Liver (tissue), 9 donors: ENCODE data around the gene AAGAB. TPM values are rescaled to one million over a fixed set of nuclear protein-coding genes. Genes with fewer than 3 reads are reported as not detected.

Experiments
- DNase-seq: peaks from one replicate; pipeline ENCODE4 v3.0.0-alpha.2; 2017; ENCODE audit warnings: low spot score
- H3K27ac ChIP-seq, 2 donors: one replicate each; pipeline ENCODE4 v1.7.0; 2013; ENCODE audit warnings: inconsistent platforms in 2 of 2, low read length in 2 of 2, control low read depth in 1 of 2, low read depth in 1 of 2, mild to moderate bottlenecking in 1 of 2
- H3K27me3 ChIP-seq, 4 donors: one replicate each; pipeline versions ENCODE4 v1.6.1 to v1.7.0; 2013; ENCODE audit warnings: low read length in 3 of 4, inconsistent platforms in 1 of 4, mild to moderate bottlenecking in 1 of 4, moderate library complexity in 1 of 4; ENCODE audit not compliant: control insufficient read depth in 4 of 4, insufficient read depth in 4 of 4
- H3K36me3 ChIP-seq, 4 donors: one replicate each; pipeline versions ENCODE4 v1.6.1 to v1.7.0; 2013; ENCODE audit warnings: low read length in 3 of 4, mild to moderate bottlenecking in 3 of 4, low read depth in 1 of 4, moderate library complexity in 1 of 4; ENCODE audit not compliant: control insufficient read depth in 4 of 4, insufficient read depth in 3 of 4
- H3K4me1 ChIP-seq, 4 donors: one replicate each; pipeline versions ENCODE4 v1.6.1 to v1.7.0; 2013; ENCODE audit warnings: low read length in 3 of 4, mild to moderate bottlenecking in 3 of 4, moderate library complexity in 1 of 4; ENCODE audit not compliant: control insufficient read depth in 4 of 4, insufficient read depth in 4 of 4
- H3K4me3 ChIP-seq, 3 donors: one replicate each; pipeline versions ENCODE4 v1.6.1 to v1.7.0; 2013; ENCODE audit warnings: low read length in 3 of 3, control low read depth in 1 of 3, low read depth in 1 of 3, mild to moderate bottlenecking in 1 of 3
- H3K9ac ChIP-seq, 2 donors: one replicate each; pipeline ENCODE4 v1.7.0; 2013; ENCODE audit warnings: low read length in 2 of 2, mild to moderate bottlenecking in 2 of 2, moderate library complexity in 2 of 2, control low read depth in 1 of 2, low read depth in 1 of 2
- H3K9me3 ChIP-seq, 4 donors: one replicate each; pipeline versions ENCODE4 v1.6.1 to v1.7.0; 2013; ENCODE audit warnings: low read length in 3 of 4; ENCODE audit not compliant: control insufficient read depth in 4 of 4
- ATF3 ChIP-seq: IDR thresholded peaks from 2 replicates; pipeline ENCODE4 v1.6.1; 2016; ENCODE audit warnings: antibody characterized with exemption
- CTCF ChIP-seq: fragments of 150-350 bp; IDR thresholded peaks from 2 replicates; pipeline ENCODE4 v1.5.1; 2017; ENCODE audit warnings: improper control_type of control experiment, low read depth, low read length; ENCODE audit not compliant: missing input control
- EGR1 ChIP-seq, 2 donors: IDR thresholded peaks; 2 replicates each; pipeline ENCODE4 v1.6.1; 2016 to 2018; ENCODE audit warnings: antibody characterized with exemption in 2 of 2, low read depth in 2 of 2
- FOXA1 ChIP-seq: IDR thresholded peaks from 2 replicates; pipeline ENCODE4 v1.6.1; 2016; ENCODE audit warnings: antibody characterized with exemption
- GABPA ChIP-seq, 2 donors: IDR thresholded peaks in 1 of 2; conservative IDR thresholded peaks in 1 of 2; 2 replicates each; pipeline ENCODE4 v1.6.1; 2016; ENCODE audit warnings: antibody characterized with exemption in 2 of 2, mild to moderate bottlenecking in 1 of 2, moderate library complexity in 1 of 2
- HNF4A ChIP-seq, 2 donors: conservative IDR thresholded peaks; 2 replicates each; pipeline ENCODE4 v1.6.1; 2016; ENCODE audit warnings: antibody characterized with exemption in 2 of 2, mild to moderate bottlenecking in 2 of 2
- HNF4G ChIP-seq: IDR thresholded peaks from 2 replicates; pipeline ENCODE4 v1.6.1; 2016; ENCODE audit warnings: antibody characterized with exemption
- JUND ChIP-seq, 2 donors: IDR thresholded peaks; 2 replicates each; pipeline ENCODE4 v1.6.1; 2016; ENCODE audit warnings: antibody characterized with exemption in 2 of 2
- NR2F2 ChIP-seq: IDR thresholded peaks from 2 replicates; pipeline ENCODE4 v1.6.1; 2016; ENCODE audit warnings: antibody characterized with exemption
- REST ChIP-seq: IDR thresholded peaks from 2 replicates; pipeline ENCODE4 v1.6.1; 2016; ENCODE audit warnings: antibody characterized with exemption, mild to moderate bottlenecking
- RXRA ChIP-seq, 2 donors: IDR thresholded peaks; 2 replicates each; pipeline ENCODE4 v1.6.1; 2017 to 2018; ENCODE audit warnings: antibody characterized with exemption in 2 of 2, mild to moderate bottlenecking in 1 of 2
- SP1 ChIP-seq: IDR thresholded peaks from 2 replicates; pipeline ENCODE4 v1.6.1; 2018; ENCODE audit warnings: antibody characterized with exemption, mild to moderate bottlenecking
- TAF1 ChIP-seq: conservative IDR thresholded peaks from 2 replicates; pipeline ENCODE4 v1.6.1; 2016; ENCODE audit warnings: antibody characterized with exemption, mild to moderate bottlenecking
- YY1 ChIP-seq: IDR thresholded peaks from 2 replicates; pipeline ENCODE4 v1.6.1; 2016; ENCODE audit warnings: antibody characterized with exemption, mild to moderate bottlenecking
- ZBTB33 ChIP-seq: IDR thresholded peaks from 2 replicates; pipeline ENCODE4 v1.6.1; 2016; ENCODE audit warnings: antibody characterized with exemption
- WGBS: extraction: QIAGEN DNeasy Blood & Tissue Kit; methylation state at CpG from one replicate; pipeline ENCODE4 v1.1.7; 2013; 5-methylcytosine and 5-hydroxymethylcytosine counted together
- polyA plus RNA-seq, 2 donors: library from polyadenylated mRNA; stranded (reverse) in 1 of 2; unstranded in 1 of 2; fragments of 200-250 nt in 1 of 2; fragments of >200 nt in 1 of 2; fragmentation: Nextera tagmentation in 1 of 2; extraction: Ambion mirVana in 1 of 2; gene quantifications; one replicate each; pipeline versions ENCODE4 v1.2.1 to v1.2.3, GENCODE V29; 2013 to 2015
- total RNA-seq, 2 donors: library from RNA; depleted of rRNA; stranded (reverse); fragments of >200 nt; gene quantifications; one replicate each; pipeline ENCODE4 v1.2.3, GENCODE V29; 2014
- donor health status: healthy.
- donor health status: healthy.
- donor health status: healthy.
- donor health status: healthy.
- donor health status: healthy.

Gene AAGAB
- total and polyA plus RNA-seq, 4 donors: 3.6 to 22.3 (median 13.0) TPM

- Histone ChIP-seq H3K4me3 (no peak overlapping the region), H3K4me1 (no peaks in the 10 kb centered on the region), H3K36me3 (peaks cover 1 to 18% (median 7%) of the 10 kb centered on the region in 4 donors), H3K27me3 (no peaks in the 10 kb centered on the region), H3K27ac (no peak overlapping the region), H3K9ac (no peak overlapping the region), H3K9me3 (no peaks in the 10 kb centered on the region)
- TF ChIP-seq YY1 (no peak), GABPA (IDR thresholded peaks at IDR 0.05 in 1 of 2, conservative IDR thresholded peaks at IDR 0.05 in 1 of 2) (no peak), HNF4A (conservative IDR thresholded peaks at IDR 0.05) (no peak), ATF3 (no peak), SP1 (no peak), REST (no peak), JUND (IDR thresholded peaks at IDR 0.05) (no peak), ZBTB33 (no peak), NR2F2 (no peak), FOXA1 (no peak), RXRA (IDR thresholded peaks at IDR 0.05) (no peak), CTCF (no peak), TAF1 (no peak), EGR1 (IDR thresholded peaks at IDR 0.05; ENCODE audit: low read depth in 2 of 2) (no peak), HNF4G (no peak)
- WGBS: 84% methylated on average over 8 of the region's 8 CpGs
- no peak for DNase-seq
Measured at GRCh38 chr15:67196672-67197363, 57.6 kb downstream of the AAGAB start.

- peaks cover 1 to 21% (median 10%) of the 10 kb centered on the region in 4 donors for H3K36me3 ChIP-seq
- H3K9ac ChIP-seq: no peak overlapping the region
- H3K4me1 ChIP-seq: no peaks in the 10 kb centered on the region
- no peaks in the 10 kb centered on the region for H3K9me3 ChIP-seq
- no peak overlapping the region for H3K27ac ChIP-seq
- H3K27me3 ChIP-seq: no peaks in the 10 kb centered on the region
- no peak for DNase-seq
- WGBS: 98% methylated on average over 6 of the region's 6 CpGs
- TF ChIP-seq TAF1: no peak
- TF ChIP-seq JUND (IDR thresholded peaks at IDR 0.05): no peak
- H3K4me3 ChIP-seq: no peak overlapping the region
Measured at GRCh38 chr15:67196222-67196621, 58.2 kb downstream of the AAGAB start.
